Activated T-cell treated with anti-CD3 and anti-CD28 coated beads for 24 hours (primary cell): ENCODE results near the gene RAB8A.

ENCODE experiments used
- DNase-seq: peaks from one replicate; pipeline ENCODE4 v3.0.0-alpha.2; 2020; ENCODE audit warnings: low read depth

Gene RAB8A

GRCh38 chr19:16180611-16181010 lies 68.9 kb downstream of the RAB8A start:
- DNase-seq, result no peak
